IPS DF 19.7 (cell line): ENCODE measurements around the gene PARM1.

Source experiments
- DNase-seq: peaks from one replicate; pipeline ENCODE4 v3.0.0-alpha.2; 2013; ENCODE audit warnings: low read depth, low spot score

The PARM1 gene, protein sequence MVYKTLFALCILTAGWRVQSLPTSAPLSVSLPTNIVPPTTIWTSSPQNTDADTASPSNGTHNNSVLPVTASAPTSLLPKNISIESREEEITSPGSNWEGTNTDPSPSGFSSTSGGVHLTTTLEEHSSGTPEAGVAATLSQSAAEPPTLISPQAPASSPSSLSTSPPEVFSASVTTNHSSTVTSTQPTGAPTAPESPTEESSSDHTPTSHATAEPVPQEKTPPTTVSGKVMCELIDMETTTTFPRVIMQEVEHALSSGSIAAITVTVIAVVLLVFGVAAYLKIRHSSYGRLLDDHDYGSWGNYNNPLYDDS

DNA sequence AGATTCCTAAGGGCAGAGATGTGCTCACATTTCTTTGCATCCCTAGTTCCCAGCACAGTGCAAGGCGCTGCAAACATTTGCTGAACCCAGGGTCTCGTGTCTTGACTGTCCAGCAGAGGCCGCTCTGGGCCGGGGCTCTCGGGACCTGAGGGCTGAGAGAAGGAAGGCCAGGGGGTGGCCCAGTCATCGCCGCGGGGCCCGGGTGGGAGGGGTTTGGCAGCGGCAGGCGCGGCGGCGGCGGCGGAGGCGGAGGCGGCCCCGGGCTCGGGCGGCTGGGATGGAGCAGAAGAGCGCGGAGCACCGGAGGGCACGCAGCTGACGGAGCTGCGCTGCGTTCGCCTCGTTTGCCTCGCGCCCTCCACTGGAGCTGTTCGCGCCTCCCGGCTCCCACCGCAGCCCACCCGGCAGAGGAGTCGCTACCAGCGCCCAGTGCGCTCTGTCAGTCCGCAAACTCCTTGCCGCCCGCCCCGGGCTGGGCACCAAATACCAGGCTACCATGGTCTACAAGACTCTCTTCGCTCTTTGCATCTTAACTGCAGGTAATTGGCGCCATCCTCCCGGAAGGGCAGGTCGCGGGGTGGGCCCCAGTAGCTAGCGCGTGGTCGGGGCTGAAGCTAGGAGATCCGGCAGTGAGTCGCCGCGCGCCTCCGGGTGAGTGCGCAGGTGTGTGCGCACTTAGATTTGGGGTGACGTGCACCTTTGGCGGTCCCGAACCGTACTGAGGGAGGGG is at the start of gene PARM1:
Gene PARM1 (plus strand): TSS at position 285 of the 730 bp plus-strand sequence. CDS start 212 bp downstream, at position 497.
- DNase-seq: no peak

DNA sequence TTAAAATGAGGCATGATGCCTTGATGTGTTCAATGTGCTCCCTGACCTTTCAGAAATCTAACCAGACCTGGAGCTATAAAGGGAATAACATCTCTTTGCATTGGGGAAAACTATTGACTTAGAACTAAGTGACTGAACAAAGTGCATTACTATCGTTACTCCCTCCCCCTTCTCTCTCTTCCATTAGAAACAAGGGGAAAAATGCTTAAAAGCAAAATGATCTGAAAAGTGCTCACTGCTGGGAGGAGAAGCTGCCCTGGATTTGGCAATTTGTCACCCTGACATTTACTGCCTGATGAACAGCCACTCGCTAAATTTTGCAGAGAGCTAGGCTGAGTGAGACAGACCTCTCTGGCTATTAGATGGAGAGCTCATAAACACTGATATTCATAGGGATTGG is 48.6 kb upstream of the PARM1 start:
- DNase-seq: no peak

DNA sequence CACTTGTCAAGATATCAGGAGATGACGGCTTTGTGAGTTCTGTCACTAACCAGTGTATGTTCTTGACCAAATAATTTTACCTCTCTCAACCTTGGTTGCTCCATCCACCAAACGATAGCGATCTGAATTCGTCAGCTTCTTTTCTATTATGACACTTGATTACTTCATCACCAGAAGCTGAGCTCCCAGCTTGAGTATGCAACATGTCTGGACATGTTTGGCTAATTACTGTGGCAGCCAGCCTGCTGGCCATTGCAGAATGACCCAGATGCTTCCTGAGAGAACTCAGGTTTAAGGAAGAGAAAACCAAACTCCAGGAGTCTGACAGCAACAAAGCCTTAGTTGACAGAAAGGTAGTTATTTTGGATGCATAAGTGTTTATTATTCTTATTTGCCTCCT is 46.4 kb upstream of the PARM1 start:
- DNase-seq: no peak

DNA sequence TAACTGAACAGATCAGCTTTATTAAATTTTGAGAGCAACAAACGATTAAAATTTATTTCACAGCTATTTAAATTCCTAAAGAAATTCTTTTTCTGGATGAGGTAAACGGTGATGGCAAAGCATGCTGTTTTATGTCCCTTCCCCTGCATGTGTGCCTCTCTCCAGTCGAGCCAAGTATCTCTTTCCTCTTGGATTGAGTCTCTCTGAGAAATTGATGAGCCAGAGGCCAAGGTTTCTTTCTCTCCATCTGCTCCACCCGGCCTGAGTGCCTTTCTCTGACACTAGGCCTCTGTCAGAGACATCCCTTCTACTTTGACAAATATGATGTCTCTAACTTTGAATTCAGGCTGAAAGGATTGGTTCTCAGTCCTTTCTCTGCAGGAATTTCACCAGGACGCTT is 42.6 kb upstream of the PARM1 start:
- DNase-seq: no peak

DNA sequence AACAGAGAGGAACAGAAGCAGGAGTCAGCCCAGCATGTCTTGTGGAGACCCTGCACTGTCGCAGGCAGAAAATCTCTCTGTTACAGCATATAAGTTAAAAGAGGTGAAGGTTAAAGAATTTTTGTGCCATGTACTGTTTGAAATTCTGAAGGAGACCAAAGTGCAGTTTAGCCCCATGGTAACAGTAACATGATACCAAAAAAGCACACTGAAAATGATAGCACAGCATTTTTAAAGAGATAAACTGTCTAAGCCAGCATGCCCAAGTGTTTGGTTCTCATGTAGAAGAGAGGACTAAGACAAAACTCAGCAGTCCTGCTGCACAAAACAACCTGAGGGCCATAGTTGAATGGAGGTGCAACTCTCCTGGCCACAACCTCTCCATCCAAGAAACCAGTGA is 41.9 kb upstream of the PARM1 start:
- DNase-seq: no peak

DNA sequence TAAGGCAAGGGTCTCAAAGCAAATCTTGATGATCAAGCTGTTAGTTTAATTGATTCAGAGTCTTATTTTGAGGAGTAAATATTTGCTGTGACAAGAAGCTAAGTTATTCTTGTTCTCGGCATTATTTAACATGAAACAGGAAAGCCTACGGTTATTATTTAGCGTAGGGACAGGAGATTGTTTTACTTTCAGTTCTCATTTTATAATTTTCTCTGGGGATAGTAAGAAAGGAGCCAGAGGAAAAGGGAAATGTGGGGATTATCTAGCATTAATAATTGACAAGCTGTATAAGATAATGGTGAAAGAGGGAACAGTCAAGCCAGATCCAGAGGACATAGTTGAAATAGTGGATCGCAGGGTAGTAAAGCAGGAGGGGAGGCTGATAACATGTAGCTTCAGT is 39.7 kb upstream of the PARM1 start:
- DNase-seq: no peak

DNA sequence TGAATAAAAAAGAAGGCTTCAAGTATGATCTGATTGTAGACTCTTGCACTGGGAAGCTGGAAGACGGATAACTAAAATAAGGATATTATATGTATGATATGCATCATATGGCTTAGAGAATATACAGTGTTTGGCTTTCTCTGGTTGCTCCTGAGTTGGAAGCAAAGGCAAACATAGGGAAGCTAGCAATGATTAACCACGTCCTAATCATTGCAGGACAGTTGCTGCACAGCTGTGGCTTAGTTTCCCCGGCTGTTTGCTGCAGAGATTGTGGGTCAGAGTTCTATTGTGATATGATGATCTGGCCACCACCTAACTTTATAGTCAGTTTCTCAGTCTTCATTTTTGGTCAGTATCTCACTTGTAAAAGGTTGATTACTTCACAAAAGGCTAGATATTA is 36.3 kb upstream of the PARM1 start:
- no peak for DNase-seq

DNA sequence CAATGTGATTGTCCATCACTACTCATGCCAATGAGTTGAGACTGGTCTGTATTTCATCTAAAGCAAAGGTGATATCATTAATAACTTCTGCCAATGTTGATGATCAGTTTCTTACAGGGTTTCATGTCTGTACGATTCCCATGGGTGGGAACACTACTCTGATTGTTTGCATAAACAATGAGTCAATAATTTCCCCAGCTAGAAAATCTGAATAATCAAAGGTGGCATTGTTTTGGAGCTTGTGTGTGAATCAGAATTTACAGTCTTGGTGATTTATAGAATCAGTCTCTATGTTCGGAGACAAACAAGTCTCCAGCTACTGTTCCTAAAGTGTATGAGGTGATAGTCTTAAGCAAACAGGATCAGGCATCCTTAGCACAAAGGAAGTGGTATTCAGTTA is 35.5 kb upstream of the PARM1 start:
- no peak for DNase-seq

DNA sequence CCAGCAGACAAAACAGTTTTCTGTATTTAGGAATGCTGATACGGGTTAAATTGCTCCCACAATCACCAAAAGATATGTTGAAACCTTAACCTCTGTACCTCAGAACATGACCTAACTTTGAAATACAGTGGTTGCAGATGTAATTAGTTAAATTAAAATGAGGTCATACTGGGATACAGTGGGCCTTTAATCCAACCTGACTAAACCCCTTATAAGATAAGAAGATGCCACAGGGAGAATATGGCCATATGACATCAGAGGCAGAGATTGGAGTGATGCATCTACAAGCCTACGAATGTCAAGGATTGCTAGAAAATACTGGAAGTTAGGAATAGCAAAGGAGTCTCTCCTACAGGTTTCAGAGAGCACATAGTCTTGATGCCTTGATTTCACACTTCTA is 32.1 kb upstream of the PARM1 start:
- no peak for DNase-seq

DNA sequence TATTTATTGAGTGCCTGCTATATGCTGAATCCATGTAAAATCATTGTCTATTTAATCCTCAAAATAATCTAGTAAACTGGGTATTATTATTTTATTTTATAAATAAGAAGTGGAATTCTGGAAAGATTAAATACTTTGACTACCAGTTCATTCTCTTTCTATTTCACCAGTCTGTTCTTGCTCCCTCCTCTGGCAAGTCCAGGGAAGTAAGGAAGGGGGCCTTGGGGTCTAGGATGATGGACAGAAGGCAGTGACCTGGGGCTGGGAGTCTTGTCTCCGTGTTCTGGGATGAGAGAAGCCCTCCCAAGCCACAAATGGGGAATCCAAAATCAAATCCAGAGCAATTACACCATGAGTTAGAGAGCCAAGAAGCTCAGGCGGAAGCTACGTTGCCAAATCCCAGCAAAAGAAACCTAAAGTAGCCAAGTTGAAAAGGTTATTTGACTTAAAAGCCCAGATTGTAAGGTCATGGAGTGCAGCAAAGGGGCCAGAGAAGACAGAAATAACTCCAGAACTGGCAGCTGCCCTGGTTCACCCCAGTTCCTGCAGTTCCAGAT is 28.3 kb upstream of the PARM1 start:
- no peak for DNase-seq

DNA sequence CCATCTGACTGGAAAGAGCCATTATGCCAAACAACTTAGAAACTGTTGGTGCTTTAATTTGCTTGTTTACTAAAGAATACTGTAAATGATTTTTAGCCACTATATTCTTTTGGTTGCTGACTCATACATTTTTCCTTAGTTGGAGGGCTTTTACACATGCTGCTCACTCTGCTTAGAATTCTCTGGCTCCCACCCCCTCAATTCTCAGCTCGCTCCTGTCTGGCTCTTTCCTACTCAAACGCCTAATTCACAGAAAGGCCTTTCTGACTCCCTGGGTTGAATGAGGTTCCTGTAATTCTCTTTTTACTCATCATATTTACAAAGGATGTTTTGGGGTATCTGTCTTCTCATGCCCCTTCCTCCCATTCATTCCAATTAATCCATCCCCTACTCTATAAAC is 26.1 kb upstream of the PARM1 start:
- no peak for DNase-seq

DNA sequence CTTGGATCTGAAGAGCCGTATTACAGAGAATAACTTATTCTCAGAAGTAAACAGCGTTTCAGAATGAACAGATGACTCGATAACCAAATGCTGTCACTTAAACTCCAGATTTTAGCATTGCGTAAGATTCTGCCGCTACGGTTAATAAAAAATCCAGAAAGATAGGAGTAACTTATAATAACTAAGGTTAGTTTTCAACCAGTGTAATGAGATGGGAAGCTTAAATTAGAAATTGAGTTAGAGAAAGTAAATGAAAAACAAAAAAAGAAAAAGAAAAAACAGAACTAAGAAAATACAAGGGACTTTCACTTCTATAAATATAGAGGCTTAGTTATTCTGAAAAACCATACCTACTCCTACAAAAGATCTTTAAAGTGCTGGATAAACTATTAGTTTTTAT is 13.1 kb upstream of the PARM1 start:
- no peak for DNase-seq

DNA sequence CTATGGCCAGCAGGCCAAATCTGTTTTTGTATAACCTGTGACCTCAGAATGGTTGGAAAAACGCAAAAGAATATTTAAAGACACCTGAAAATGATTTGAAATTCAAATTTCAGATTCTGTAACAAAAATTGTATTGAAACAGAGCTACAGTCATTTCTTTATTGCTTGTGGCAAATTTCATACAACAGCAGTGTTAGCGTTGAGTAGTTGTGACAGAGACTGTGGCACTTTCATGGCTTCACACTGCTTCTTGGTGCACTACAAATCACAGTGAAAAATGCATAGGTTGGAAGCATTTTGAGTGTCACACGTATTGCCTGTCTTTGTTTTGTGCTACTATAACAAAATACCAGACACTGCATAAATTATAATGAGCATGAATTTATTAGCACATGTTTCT is 12.2 kb upstream of the PARM1 start:
- no peak for DNase-seq

DNA sequence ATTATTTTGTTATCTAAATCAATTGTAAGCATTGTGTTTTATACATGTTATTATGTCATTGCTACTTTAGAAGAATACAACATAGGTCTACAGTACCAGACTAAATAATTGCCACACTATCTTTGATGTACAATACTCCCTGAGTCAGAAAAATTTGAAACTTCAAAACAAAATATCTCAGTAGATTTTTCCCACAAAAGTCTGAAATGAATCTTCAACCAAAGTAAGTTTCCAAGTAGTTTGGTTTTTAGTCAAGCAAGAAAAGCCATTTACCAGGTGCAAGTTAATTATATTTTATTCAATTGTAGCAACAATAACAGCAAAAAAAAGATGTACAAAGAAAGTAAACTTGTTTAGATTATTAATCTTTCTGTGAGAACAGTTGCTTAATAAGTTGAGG is 11.4 kb upstream of the PARM1 start:
- DNase-seq: no peak

DNA sequence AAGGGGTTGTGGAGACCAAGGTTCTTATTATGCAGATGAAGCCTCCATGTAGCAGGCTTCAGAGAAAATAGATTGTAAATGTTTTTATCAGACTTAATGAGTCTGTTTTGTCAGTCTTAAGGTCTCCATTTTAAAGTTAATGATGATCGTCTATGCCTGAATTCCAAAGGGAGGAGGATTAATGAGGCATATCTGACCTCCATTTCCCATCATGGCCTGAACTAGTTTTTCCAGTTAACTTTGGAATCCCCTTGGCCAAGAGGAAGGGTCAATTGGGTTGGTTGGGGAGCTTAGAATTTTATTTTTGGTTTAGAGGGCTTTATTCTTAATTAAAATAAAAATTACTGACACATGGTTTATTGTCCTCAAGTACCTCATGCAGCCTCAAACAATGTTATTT is 6.9 kb upstream of the PARM1 start:
- no peak for DNase-seq

DNA sequence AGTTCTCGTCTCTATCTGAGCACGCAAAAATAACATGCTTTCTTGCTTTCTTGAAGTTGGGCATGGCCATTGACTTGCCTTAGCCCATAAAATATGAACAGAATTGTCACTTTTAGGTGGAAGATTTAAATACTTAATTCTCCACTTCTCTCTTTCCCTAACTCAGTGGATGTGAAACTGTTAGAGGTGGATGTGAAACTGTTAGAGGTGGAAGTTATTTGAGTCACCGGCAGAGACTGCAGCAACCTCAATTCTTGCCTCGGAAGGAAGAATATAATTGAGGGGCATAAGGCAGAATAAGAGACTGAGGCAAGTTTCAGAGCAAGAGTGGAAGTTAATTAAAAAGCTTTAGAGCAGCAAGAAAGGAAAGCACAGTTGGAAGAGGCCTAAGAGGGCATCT is 2.8 kb upstream of the PARM1 start:
- DNase-seq: no peak

DNA sequence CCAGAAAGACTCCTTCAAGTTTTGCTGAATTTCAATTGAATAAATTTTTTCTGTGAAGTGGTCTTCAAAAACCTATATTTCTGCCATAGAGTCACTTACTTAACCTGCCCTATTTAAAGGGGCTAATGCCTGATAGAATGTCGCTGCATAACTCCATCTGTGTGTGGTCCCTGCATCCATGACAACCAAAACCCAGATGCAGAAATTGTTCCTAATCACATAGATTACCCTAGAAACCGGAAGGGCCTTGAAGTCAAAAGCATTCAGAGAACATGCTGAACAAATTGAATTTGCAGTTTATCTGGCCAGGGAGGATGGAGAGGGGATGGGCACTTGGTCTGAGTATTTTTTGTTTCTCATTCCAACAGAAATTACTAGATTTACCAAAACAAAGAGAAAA is 1.5 kb upstream of the PARM1 start:
- DNase-seq: no peak

DNA sequence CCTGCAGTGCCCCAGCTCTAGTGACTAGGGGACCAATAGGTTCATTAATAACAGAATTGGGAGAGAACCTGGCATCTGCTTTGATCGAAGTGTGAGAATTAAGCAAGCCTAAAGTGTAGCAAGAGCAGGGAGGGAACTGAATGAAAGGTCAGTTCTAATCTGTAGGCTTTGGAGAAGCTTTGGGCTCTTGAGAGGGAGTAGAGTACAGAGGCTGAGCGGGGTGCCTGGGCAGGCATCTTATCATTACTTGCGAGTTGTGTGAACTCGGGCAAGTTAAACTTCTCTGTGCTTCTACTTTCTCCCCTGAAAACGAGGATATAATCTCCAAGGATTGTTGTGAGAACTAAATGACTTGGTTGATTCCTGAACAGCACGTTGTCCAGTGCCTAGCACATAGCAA is 906 bp upstream of the PARM1 start:
- no peak for DNase-seq

DNA sequence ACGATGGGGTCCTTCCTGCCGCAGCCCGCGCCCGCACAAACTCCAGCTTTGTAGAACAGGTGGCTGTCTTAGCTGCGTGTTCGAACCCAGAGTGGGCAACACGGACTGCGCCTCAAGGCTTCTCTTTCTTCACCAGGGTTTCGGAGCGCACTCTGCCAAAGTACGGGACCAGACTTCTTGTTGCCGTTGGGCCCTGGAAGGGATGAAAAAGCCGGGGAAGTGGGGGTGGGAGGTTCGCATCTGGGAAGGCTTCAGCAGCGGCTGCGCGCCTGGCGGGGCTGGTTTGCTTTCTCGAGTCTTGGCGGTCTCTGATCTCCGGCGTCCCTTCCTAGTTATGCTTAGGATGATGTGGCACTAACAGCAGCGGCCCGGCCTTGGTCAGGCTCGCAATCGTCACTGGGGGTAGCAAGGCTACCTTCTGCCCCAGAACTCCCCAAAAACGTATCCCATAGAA is 673 bp downstream of the PARM1 start:
- no peak for DNase-seq

DNA sequence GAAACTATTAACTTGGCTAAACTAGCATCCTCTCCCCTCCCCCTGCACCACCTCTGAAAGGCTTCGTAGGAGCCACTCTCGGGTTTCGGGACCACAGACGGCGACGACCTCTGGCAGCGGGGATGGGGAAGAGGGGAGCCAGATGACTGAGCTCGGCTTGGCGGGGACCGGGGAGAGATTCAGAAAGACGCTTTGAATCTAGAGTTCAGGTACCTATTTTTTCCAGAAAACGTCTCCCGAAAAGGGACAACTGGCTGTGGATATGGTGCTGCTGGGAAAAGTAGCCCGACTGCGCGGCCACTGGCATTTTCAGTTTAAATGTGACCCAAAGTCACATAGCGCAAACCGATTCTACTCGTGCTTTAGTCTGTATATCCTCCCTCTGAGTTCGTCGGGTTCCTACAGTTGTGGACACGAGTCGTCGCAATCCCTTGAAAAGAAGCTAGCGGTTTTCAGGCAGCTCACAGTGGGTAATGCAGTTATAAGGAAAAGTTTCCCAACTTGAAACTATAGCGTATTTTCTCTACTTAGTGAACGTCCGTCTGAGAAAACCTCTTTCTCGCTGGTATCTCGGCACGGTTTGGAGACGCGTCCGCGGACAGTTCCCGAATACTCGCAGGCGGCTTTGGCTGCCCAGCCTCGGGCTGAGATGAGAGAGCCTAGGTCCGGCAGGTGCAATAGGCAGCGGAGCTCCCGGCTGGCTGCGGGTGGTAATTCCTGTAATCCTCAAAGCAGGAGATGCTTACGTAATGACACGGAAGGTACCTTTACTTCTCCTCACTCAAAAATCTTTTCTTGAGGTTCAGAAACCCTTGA is 1.3 kb downstream of the PARM1 start:
- DNase-seq: no peak

DNA sequence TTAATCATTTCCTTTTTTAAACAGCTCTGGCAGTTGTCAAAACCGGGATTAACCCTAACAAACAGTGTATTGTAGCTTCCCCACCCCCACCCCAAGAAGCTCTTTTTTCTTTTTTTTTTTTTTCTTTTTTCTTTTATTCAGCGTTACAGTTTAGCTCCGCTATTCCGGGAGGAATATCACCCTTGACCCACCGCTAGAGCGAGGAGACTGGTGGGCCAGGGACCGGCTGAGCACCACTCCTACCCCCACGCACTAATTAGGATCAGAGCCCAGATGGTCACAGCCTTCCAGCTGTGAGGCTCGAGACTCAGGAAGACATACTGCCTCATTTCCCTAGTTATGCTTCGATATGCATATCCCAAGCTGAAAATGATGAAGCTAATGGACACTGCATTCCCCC is 2.0 kb downstream of the PARM1 start:
- no peak for DNase-seq

DNA sequence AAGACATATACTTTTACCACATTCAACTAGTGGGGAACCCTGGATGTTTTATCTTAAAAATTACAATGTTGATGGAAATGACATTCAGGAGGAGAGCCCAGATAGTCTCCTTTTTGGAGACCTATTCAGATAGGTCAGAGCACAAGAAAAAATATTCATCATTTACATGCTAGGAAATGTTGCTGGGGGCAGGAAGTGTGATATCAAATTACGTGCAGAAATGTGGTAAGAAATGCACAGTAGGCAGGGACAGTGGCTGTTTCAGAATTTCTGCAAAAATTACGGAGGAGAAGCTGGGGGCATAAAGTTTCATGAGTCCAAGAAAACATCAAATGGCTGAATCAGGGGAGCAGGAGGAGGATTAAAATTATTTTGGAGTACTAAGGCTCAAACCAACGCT is 8.2 kb downstream of the PARM1 start:
- DNase-seq: no peak
